ENCODE data around the gene ATM.
"Not testable (repeated sequence)": the region's sequence is repeated elsewhere in the genome, so short reads cannot be mapped to it uniquely, and the experiment has no call there.

Gene ATM

GRCh38 chr11:108289699-108290098 lies 66.8 kb downstream of the ATM start:
- no peak for DNase-seq

- DNase-seq, result no peak
Measured at GRCh38 chr11:108293229-108293628, 70.4 kb downstream of the ATM start.

- DNase-seq, result no peak
Measured at GRCh38 chr11:108302121-108302785, 79.4 kb downstream of the ATM start.

GRCh38 chr11:108307751-108308150 lies 84.9 kb downstream of the ATM start:
- DNase-seq, result no peak

GRCh38 chr11:108313444-108313843 lies 90.6 kb downstream of the ATM start:
- no peak for DNase-seq

- no peak for DNase-seq
Measured at GRCh38 chr11:108316061-108316460, 93.2 kb downstream of the ATM start.

- no peak for DNase-seq
Measured at GRCh38 chr11:108319541-108320145, 96.8 kb downstream of the ATM start.

GRCh38 chr11:108322666-108323065 lies 99.8 kb downstream of the ATM start:
- DNase-seq, result no peak

- DNase-seq, result no peak
Measured at GRCh38 chr11:108324587-108324986, 101.7 kb downstream of the ATM start.

GRCh38 chr11:108333403-108333899 lies 110.6 kb downstream of the ATM start:
- no peak for DNase-seq

- no peak for DNase-seq
Measured at GRCh38 chr11:108338750-108339149, 115.9 kb downstream of the ATM start.

GRCh38 chr11:108340973-108341372 lies 118.1 kb downstream of the ATM start:
- DNase-seq, result no peak

- no peak for DNase-seq
Measured at GRCh38 chr11:108341654-108342053, 118.8 kb downstream of the ATM start.

- no peak for DNase-seq
Measured at GRCh38 chr11:108343714-108344113, 120.8 kb downstream of the ATM start.

GRCh38 chr11:108345767-108346166 lies 122.9 kb downstream of the ATM start:
- no peak for DNase-seq

GRCh38 chr11:108346451-108346850 lies 123.6 kb downstream of the ATM start:
- no peak for DNase-seq

GRCh38 chr11:108351468-108351867 lies 128.6 kb downstream of the ATM start:
- no peak for DNase-seq

GRCh38 chr11:108364159-108364558 lies 141.3 kb downstream of the ATM start:
- DNase-seq, result no peak

GRCh38 chr11:108368134-108368533 lies 145.3 kb downstream of the ATM start:
- no peak for DNase-seq

GRCh38 chr11:108369064-108369463 lies 146.2 kb downstream of the ATM start:
- DNase-seq, result no peak

- DNase-seq, result no peak
Measured at GRCh38 chr11:108370315-108370714, 147.4 kb downstream of the ATM start.

GRCh38 chr11:108370990-108371389 lies 148.1 kb downstream of the ATM start:
- DNase-seq, result no peak

GRCh38 chr11:108373505-108373904 lies 150.6 kb downstream of the ATM start:
- DNase-seq, result not testable (repeated sequence)

- no peak for DNase-seq
Measured at GRCh38 chr11:108388576-108388975, 165.7 kb downstream of the ATM start.

- DNase-seq, result no peak
Measured at GRCh38 chr11:108392353-108392752, 169.5 kb downstream of the ATM start.

Measured in right hindlimb (tissue), 1 donor.